ENCODE data around the gene EIF5A2.

- TF ChIP-seq CTCF (IDR thresholded peaks at IDR 0.05) (no peak), EZH2 (IDR thresholded peaks at IDR 0.05; ENCODE audit: borderline replicate concordance, insufficient read depth, low read depth, low read length, poor library complexity, severe bottlenecking) (no peak)
Measured at GRCh38 chr3:170868577-170869238, 39.7 kb downstream of the EIF5A2 start.
